MCF 10A (cell line): ENCODE measurements around the gene FBXW11. TPM values are rescaled to one million over a fixed set of nuclear protein-coding genes. Genes with fewer than 3 reads are reported as not detected.

ENCODE experiments used
- BruUV-seq: library from RNA; stranded (reverse); fragments of 400-500 nt; replicated peaks from 2 replicates; lab custom pipeline; 2021; lab: Mats Ljungman, UMichigan
- CTCF ChIA-PET: fragments of 300-600 bp; sonication (Branson Sonifier 250); formaldehyde crosslinking; extraction: SDS; loops from one replicate; lab custom pipeline; 2021; ENCODE audit warnings: antibody characterized with exemption, inconsistent platforms; lab: Yijun Ruan, JAX
- POLR2A ChIA-PET: fragments of 300-600, 350-650 bp; sonication (Branson Sonifier 250); formaldehyde crosslinking; extraction: SDS; loops from one replicate; lab custom pipeline; 2020; ENCODE audit warnings: antibody characterized with exemption, inconsistent platforms; lab: Yijun Ruan, JAX
- DNase-seq: peaks from one replicate; pipeline ENCODE4 v3.0.0-alpha.2; 2018; ENCODE audit not compliant: unreplicated experiment
- H3K27ac Mint-ChIP-seq: one replicate; pipeline ENCODE4 v1.8.0; 2022; ENCODE audit warnings: mild to moderate bottlenecking, low read depth, mixed read lengths; ENCODE audit not compliant: unreplicated experiment
- H3K27me3 Mint-ChIP-seq: one replicate; pipeline ENCODE4 v1.8.0; 2022; ENCODE audit warnings: mixed read lengths; ENCODE audit not compliant: insufficient read depth, unreplicated experiment
- H3K36me3 Mint-ChIP-seq: one replicate; pipeline ENCODE4 v1.8.0; 2022; ENCODE audit warnings: mild to moderate bottlenecking, moderate library complexity, mixed read lengths; ENCODE audit not compliant: insufficient read depth, unreplicated experiment
- H3K4me1 Mint-ChIP-seq: one replicate; pipeline ENCODE4 v1.8.0; 2022; ENCODE audit warnings: mixed read lengths; ENCODE audit not compliant: insufficient read depth, unreplicated experiment
- H3K4me3 Mint-ChIP-seq: one replicate; pipeline ENCODE4 v1.8.0; 2022; ENCODE audit warnings: mild to moderate bottlenecking, moderate library complexity, mixed read lengths; ENCODE audit not compliant: unreplicated experiment
- H3K9me3 Mint-ChIP-seq: one replicate; pipeline ENCODE4 v1.8.0; 2022; ENCODE audit warnings: mixed read lengths; ENCODE audit not compliant: unreplicated experiment
- CTCF ChIP-seq: fragments of 200-600 bp; IDR thresholded peaks from one replicate; pipeline ENCODE4 v1.8.0; 2022; ENCODE audit warnings: antibody characterized with exemption, mild to moderate bottlenecking; ENCODE audit not compliant: unreplicated experiment
- intact Hi-C: fragments of 100-400 bp; cut with micrococcal nuclease; formaldehyde crosslinking; loops from 2 replicates; pipeline ENCODE4 v1.14.1; 2022
- total RNA-seq: library from RNA; stranded (reverse); gene quantifications from 2 replicates; pipeline ENCODE4 v1.2.3, GENCODE V29; 2022

FBXW11 gene
- total RNA-seq, 1 experiment from 2014 or later, result 64.7 TPM

GRCh38 chr5:171999100-171999499, 7.3 kb downstream of the FBXW11 start:
- Mint-ChIP-seq H3K36me3 (peaks cover 37% of the 10 kb centered on the region), H3K4me1 (peaks cover 57% of the 10 kb centered on the region), H3K27me3 (no peaks in the 10 kb centered on the region), H3K4me3 (no peak overlapping the region), H3K27ac (no peak overlapping the region), H3K9me3 (no peaks in the 10 kb centered on the region)
- POLR2A ChIA-PET, result interaction anchor here (0.6 to 1.9 kb wide), 4 partner anchors 10 to 277 kb away, joined by 3 to 6 read pairs (median 4); no protein-coding TSS in a partner anchor
- CTCF ChIA-PET, result interaction anchor here (0.7 to 1.6 kb wide), 4 partner anchors 87 to 578 kb away, joined by 3 to 5 read pairs (median 3); no protein-coding TSS in a partner anchor
- intact Hi-C loops, result no loop called here
- TF ChIP-seq CTCF, result no peak
- no TSS peak for BruUV-seq
- no peak for DNase-seq

GRCh38 chr5:171997011-171997410, 9.4 kb downstream of the FBXW11 start:
- intact Hi-C loops, result no loop called here
- peaks cover 38% of the 10 kb centered on the region for H3K4me1 Mint-ChIP-seq
- DNase-seq, result no peak
- no peak for TF ChIP-seq CTCF
- no peak overlapping the region for H3K27ac Mint-ChIP-seq
- CTCF ChIA-PET, result interaction anchor here (0.6 to 2.4 kb wide), 5 partner anchors 10 to 296 kb away, joined by 3 to 8 read pairs (median 4); no protein-coding TSS in a partner anchor
- no peaks in the 10 kb centered on the region for H3K9me3 Mint-ChIP-seq
- no TSS peak for BruUV-seq
- H3K4me3 Mint-ChIP-seq, result no peak overlapping the region
- H3K36me3 Mint-ChIP-seq, result peaks cover 39% of the 10 kb centered on the region
- POLR2A ChIA-PET, result interaction anchor here (0.7 to 3.8 kb wide), 2 partner anchors 9 to 284 kb away, joined by 3 to 55 read pairs; partner anchors contain the start of gene FBXW11
- H3K27me3 Mint-ChIP-seq, result no peaks in the 10 kb centered on the region

GRCh38 chr5:171992813-171993212, 13.6 kb downstream of the FBXW11 start:
- H3K27me3 Mint-ChIP-seq, result no peaks in the 10 kb centered on the region
- peaks cover 29% of the 10 kb centered on the region for H3K4me1 Mint-ChIP-seq
- no TSS peak for BruUV-seq
- H3K36me3 Mint-ChIP-seq, result peaks cover 31% of the 10 kb centered on the region
- POLR2A ChIA-PET, result interaction anchor here (1.7 to 2.3 kb wide), 2 partner anchors 12 to 14 kb away, joined by 4 to 16 read pairs; partner anchors contain the start of gene FBXW11
- no peak overlapping the region for H3K4me3 Mint-ChIP-seq
- H3K9me3 Mint-ChIP-seq, result no peaks in the 10 kb centered on the region
- H3K27ac Mint-ChIP-seq, result no peak overlapping the region
- intact Hi-C loops, result no loop called here
- DNase-seq, result no peak
- CTCF ChIA-PET, result interaction anchor here (0.6 to 1.2 kb wide), 3 partner anchors 8 to 571 kb away, joined by 3 to 4 read pairs (median 3); partner anchors contain the start of gene FBXW11
- TF ChIP-seq CTCF, result no peak

GRCh38 chr5:171992305-171992704, 14.1 kb downstream of the FBXW11 start:
- DNase-seq, result no peak
- no peak for TF ChIP-seq CTCF
- BruUV-seq, result no TSS peak
- POLR2A ChIA-PET, result interaction anchor here (1.7 to 2.3 kb wide), 2 partner anchors 13 to 15 kb away, joined by 4 to 16 read pairs; partner anchors contain the start of gene FBXW11
- Mint-ChIP-seq H3K4me3 (no peak overlapping the region), H3K27me3 (no peaks in the 10 kb centered on the region), H3K9me3 (no peaks in the 10 kb centered on the region), H3K27ac (no peak overlapping the region), H3K4me1 (peaks cover 24% of the 10 kb centered on the region), H3K36me3 (peaks cover 31% of the 10 kb centered on the region)
- intact Hi-C loops, result no loop called here
- CTCF ChIA-PET, result interaction anchor here (0.6 to 1.2 kb wide), 4 partner anchors 14 to 1571 kb away, joined by 3 to 4 read pairs (median 3); partner anchors contain the start of gene FBXW11
